Measurements from ENCODE around the gene GPRC5D.

DNA sequence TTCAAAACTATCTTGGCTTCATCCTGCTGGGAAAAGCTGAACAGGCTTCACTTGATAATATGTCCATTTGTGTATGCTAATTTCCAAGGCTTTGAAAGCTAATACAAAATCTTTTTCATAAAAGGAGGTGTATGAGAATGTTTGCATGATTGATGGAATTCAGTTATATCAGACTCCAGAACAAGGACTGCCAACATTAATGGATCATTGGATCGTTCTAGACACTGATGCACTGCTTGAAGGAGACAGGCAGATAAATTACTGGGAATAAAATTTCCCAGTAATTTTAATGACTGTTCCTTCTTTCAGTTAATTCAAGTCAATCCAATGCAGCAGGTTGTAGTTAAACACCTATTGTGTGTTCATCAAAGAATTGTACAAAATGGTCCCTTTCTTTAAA is 466 bp downstream of the GPRC5D start:
- no peak for TF ChIP-seq POLR2A (IDR thresholded peaks at IDR 0.05; ENCODE audit: low read depth, low read length)
- no peak for TF ChIP-seq POLR2AphosphoS5 (IDR thresholded peaks at IDR 0.05; ENCODE audit: low read depth, low read length)

Measured in GM12891 (cell line).